Chondrocyte (in vitro differentiated cells): ENCODE results near the gene ANTXR1. TPM values are rescaled to one million over a fixed set of nuclear protein-coding genes. Genes with fewer than 3 reads are reported as not detected.
"Not testable (repeated sequence)": the region's sequence is repeated elsewhere in the genome, so short reads cannot be mapped to it uniquely, and the experiment has no call there.

ENCODE experiments used
- DNase-seq: peaks from one replicate; pipeline ENCODE4 v3.0.0; 2021; ENCODE audit warnings: mixed read lengths, low spot score
- H3K27ac Mint-ChIP-seq: one replicate; pipeline ENCODE4 v1.8.0; 2021; ENCODE audit warnings: mild to moderate bottlenecking, moderate library complexity, mixed read lengths; ENCODE audit not compliant: unreplicated experiment
- H3K27me3 Mint-ChIP-seq: 2 replicates; pipeline ENCODE4 v1.8.0; 2021; ENCODE audit warnings: low read depth, mixed read lengths
- H3K36me3 Mint-ChIP-seq: 2 replicates; pipeline ENCODE4 v1.8.0; 2021; ENCODE audit warnings: low read depth, mixed read lengths
- H3K4me1 Mint-ChIP-seq: 2 replicates; pipeline ENCODE4 v1.8.0; 2021; ENCODE audit warnings: low read depth, mild to moderate bottlenecking, mixed read lengths
- H3K4me3 Mint-ChIP-seq: one replicate; pipeline ENCODE4 v1.8.0; 2021; ENCODE audit warnings: mild to moderate bottlenecking, moderate library complexity, mixed read lengths; ENCODE audit not compliant: unreplicated experiment
- H3K9me3 Mint-ChIP-seq: 2 replicates; pipeline ENCODE4 v1.8.0; 2021; ENCODE audit warnings: low read depth, mixed read lengths
- total RNA-seq: library from RNA; stranded (reverse); gene quantifications from 3 replicates; pipeline ENCODE4 v1.2.1, GENCODE V29; 2021
- TF ChIP-seq, protein P1 (sequence below): fragments of 200-600 bp; sonication (generic); IDR thresholded peaks from 2 replicates; pipeline ENCODE4 v1.5.0; 2021; ENCODE audit warnings: antibody characterized with exemption, mild to moderate bottlenecking, moderate library complexity

The ANTXR1 gene
- total RNA-seq, 1 donor from 2014 or later, result 351 TPM

DNA sequence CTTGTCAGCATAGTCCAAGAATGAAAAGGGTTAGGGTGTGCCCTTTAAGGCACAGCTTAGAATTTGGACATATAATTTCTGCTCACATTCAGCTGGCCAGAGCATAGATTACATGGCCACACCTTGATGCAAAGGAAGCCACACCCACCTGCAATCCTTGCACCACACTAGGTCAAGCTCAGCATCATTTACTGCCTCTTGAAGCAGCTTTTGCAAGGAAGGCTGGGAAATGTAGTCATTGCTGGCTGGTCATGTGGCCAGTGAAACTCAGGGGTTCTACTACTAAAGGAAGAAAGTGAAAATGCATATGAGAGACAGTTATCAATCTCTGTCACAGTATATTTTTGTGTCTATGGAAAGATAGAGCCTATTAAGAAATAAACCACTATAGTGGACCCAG, 214.7 kb downstream of the ANTXR1 start:
- peaks cover 34% of the 10 kb centered on the region for H3K36me3 Mint-ChIP-seq
- peaks cover 32% of the 10 kb centered on the region for H3K4me1 Mint-ChIP-seq
- no peak overlapping the region for H3K27ac Mint-ChIP-seq
- H3K9me3 Mint-ChIP-seq, result peaks cover 2% of the 10 kb centered on the region
- no peak for DNase-seq
- TF ChIP-seq, protein P1, sequence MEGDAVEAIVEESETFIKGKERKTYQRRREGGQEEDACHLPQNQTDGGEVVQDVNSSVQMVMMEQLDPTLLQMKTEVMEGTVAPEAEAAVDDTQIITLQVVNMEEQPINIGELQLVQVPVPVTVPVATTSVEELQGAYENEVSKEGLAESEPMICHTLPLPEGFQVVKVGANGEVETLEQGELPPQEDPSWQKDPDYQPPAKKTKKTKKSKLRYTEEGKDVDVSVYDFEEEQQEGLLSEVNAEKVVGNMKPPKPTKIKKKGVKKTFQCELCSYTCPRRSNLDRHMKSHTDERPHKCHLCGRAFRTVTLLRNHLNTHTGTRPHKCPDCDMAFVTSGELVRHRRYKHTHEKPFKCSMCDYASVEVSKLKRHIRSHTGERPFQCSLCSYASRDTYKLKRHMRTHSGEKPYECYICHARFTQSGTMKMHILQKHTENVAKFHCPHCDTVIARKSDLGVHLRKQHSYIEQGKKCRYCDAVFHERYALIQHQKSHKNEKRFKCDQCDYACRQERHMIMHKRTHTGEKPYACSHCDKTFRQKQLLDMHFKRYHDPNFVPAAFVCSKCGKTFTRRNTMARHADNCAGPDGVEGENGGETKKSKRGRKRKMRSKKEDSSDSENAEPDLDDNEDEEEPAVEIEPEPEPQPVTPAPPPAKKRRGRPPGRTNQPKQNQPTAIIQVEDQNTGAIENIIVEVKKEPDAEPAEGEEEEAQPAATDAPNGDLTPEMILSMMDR, result no peak
- no peak overlapping the region for H3K4me3 Mint-ChIP-seq
- no peaks in the 10 kb centered on the region for H3K27me3 Mint-ChIP-seq

DNA sequence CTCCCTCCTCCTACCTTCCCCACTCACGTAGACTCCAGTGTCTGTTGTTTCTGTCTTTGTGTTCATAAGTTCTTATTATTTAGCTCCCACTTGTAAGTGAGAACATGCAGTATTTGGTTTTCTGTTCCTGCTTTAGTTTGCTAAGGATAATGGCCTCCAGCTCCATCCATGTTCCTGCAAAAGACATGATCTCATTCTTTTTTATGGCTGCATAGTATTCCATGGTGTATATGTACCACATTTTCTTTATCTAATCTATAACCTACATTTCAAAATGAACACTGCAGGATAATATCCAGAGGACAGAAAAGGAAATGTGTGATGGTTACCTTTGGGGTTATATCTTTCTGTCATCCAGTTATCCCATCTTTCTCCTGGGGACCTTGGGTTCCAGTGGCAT, 218.0 kb downstream of the ANTXR1 start:
- H3K36me3 Mint-ChIP-seq, result peaks cover 29% of the 10 kb centered on the region
- H3K4me3 Mint-ChIP-seq, H3K4me1 Mint-ChIP-seq, H3K9me3 Mint-ChIP-seq, H3K27ac Mint-ChIP-seq, H3K27me3 Mint-ChIP-seq, DNase-seq: not testable (repeated sequence)

DNA sequence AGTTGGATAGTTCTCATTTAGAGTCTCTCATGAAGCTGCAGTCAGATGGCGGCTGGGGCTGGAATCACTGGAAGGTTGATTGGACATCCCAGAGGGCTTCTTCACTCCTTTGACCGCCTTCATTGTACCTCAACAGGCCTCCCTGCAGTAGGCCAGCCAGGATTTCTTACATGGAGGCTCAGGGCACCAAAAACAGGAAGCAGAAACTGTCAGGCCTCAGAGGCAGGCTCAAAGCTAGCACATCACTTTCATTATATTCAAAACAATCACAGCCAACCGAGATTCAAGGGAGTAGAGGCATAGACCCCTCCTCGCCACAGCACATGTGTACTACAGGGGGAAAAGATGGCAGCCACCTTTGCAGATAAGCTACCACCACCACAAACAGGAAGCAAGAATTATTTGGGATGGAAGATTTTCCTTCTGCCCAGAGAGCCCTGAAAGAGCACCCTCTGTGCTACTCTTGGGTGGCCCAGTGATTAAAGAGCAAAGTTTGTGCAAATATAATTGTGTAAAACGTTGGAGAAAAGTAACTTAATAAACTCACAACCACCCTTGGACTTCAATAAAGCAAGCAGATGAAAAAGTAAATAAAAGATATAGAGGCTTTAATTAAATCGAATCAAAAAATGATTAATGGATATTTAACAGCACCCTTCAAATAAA, 218.8 kb downstream of the ANTXR1 start:
- H3K9me3 Mint-ChIP-seq, result peaks cover 2% of the 10 kb centered on the region
- H3K27me3 Mint-ChIP-seq, result no peaks in the 10 kb centered on the region
- peak overlapping the region; percentile 8 for H3K27ac Mint-ChIP-seq
- no peaks in the 10 kb centered on the region for H3K4me1 Mint-ChIP-seq
- peaks cover 26% of the 10 kb centered on the region for H3K36me3 Mint-ChIP-seq
- TF ChIP-seq, protein P1, result no peak
- no peak for DNase-seq
- no peak overlapping the region for H3K4me3 Mint-ChIP-seq

DNA sequence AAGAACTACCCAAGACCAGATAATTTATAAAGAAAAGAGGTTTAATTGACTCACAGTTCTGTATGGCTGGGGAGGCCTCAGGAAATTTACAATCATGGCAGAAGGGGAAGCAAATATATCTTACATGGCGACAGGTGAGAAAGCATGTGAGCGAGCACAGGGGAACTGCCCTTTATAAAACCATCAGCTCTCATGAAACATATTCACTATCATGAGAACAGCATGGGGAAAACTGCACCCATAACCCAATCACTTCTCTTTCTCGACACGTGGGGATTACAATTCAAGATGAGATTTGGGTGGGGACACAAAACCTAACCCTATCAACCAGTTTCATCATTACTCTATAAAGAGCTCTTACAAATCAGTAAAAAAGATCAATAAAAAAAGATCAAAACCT, 222.9 kb downstream of the ANTXR1 start:
- H3K27ac Mint-ChIP-seq, H3K27me3 Mint-ChIP-seq, DNase-seq, H3K4me3 Mint-ChIP-seq, H3K9me3 Mint-ChIP-seq, H3K4me1 Mint-ChIP-seq: not testable (repeated sequence)
- H3K36me3 Mint-ChIP-seq, result peaks cover 22% of the 10 kb centered on the region

DNA sequence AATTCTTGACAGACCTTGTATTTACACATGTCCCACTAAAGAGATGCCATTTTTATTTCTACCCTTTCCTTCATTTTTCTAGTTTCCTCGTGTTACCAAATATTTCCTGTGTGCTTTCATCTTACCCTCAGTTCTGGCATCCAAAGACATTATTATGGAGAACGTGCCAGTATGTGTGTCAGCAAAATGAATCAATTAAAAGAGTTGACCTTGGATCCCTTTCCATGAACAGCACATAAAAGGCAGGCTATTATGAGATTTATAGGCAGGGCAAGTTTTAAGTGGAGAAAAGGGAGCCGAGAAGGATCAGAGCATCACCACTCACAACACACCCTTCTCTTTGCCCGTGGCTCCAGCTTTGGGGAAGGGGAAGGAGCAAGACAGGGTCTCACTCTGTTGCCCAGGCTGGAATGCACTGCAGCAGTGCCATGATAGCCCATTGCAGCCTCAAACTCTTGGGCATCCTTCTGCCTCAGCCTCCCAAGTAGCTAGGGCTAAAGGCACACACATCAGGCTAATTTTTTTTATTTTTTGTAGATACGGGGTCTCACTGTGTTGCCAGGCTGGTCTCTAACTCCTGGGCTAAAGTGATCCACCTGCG, 224.2 kb downstream of the ANTXR1 start:
- DNase-seq, result no peak
- Mint-ChIP-seq H3K9me3 (no peaks in the 10 kb centered on the region), H3K36me3 (peaks cover 16% of the 10 kb centered on the region), H3K27me3 (no peaks in the 10 kb centered on the region), H3K4me3 (no peak overlapping the region), H3K27ac (no peak overlapping the region), H3K4me1 (no peaks in the 10 kb centered on the region)
- TF ChIP-seq, protein P1, result no peak

DNA sequence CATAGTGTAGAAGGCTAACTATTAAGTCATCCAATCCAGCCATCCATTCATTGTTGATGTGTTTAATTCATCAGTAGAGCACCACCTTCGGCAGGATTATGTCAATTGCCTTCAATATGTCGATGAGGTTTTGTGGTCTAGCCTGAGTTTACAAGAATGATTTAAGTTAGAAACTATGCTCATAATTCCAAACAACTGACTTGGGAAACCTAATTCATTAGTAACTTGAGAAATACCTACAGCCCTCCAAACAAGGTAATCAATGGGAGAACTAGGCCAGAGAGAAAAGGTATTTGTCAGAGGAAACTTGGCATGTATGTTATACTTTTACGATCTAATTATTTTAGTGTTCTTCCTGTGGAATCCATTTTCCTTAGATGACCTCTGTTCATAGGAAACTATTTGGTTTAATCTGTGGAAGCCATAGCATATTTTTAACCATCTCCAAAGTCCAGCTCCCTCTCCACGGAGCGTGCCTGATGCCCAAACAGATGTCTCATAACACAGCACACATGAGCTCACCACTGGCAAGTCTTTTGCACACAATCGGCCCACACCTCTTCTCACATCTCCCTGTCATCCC, 225.6 kb downstream of the ANTXR1 start:
- TF ChIP-seq, protein P1, result no peak
- no peak overlapping the region for H3K27ac Mint-ChIP-seq
- H3K4me1 Mint-ChIP-seq, result peaks cover 2% of the 10 kb centered on the region
- H3K27me3 Mint-ChIP-seq, result no peaks in the 10 kb centered on the region
- peaks cover 22% of the 10 kb centered on the region for H3K36me3 Mint-ChIP-seq
- DNase-seq, result no peak
- H3K9me3 Mint-ChIP-seq, result no peaks in the 10 kb centered on the region
- no peak overlapping the region for H3K4me3 Mint-ChIP-seq
